Erythroblast (primary cell): ENCODE data around the gene COPS4.

ENCODE experiments used
- GATA1 ChIP-seq: IDR thresholded peaks from 2 replicates; pipeline ENCODE4 v1.6.1; 2011; ENCODE audit warnings: low read depth, mild to moderate bottlenecking, control low read depth, low read length, moderate library complexity
- POLR2A ChIP-seq: IDR thresholded peaks from 2 replicates; pipeline ENCODE4 v1.6.1; 2011; ENCODE audit warnings: mild to moderate bottlenecking, low read length

GRCh38 chr4:83075311-83076095 lies 40.5 kb downstream of the COPS4 start:
- TF ChIP-seq POLR2A (no peak), GATA1 (no peak)
